Measurements from ENCODE around the gene IDH2.
"Not testable (repeated sequence)": the region's sequence is repeated elsewhere in the genome, so short reads cannot be mapped to it uniquely, and the experiment has no call there.

Gene IDH2

DNA sequence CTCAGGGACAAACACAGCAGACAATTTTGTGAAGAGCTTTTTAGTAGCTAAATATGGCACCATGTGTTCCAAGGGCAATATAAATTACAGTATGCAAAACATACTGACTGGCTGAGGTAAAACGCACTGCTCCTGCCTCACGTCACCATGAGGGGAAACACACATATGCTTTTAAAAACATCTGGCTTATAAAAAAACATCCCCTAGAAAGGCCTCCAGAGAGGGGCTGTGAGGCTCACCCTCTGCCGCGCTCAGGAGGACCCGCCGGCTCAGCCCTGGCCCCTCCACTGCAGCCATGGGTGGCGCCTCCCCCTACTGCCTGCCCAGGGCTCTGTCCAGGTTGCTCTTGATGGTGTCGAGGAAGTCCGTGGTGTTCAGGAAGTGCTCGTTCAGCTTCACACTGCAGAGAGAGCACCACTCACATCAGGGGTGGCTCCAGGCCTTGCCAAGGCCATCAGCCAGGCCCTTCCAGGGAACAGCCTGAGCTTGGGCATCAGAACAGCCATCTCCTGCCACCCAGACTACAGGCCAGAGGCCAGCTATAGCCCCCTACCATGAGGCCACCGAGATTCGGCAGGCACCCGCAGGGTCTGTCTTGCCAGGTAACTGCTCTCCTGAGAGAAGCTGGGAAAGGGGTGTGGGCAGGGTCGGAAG lies 18.2 kb downstream of the IDH2 start:
- DNase-seq = no peak

DNA sequence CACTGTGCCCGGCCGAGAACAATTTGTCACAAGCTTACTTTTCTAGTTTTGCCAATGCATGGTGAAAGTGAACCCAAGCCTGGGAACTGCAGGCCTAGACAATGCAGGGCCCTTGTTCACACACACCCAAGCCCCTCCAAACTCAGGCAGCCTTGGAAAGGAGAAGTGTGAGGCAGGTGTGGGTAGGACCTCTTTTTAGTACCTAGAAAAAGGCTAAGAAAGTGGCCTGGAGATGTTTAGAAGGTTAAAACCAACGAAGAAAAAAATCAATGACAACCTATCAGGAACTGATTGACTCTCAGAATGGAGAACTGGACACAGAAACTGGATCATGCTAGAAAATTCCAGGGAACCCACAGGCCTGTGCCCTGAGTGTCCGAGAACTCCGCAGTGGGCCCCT lies 18.8 kb downstream of the IDH2 start:
- no peak for DNase-seq

DNA sequence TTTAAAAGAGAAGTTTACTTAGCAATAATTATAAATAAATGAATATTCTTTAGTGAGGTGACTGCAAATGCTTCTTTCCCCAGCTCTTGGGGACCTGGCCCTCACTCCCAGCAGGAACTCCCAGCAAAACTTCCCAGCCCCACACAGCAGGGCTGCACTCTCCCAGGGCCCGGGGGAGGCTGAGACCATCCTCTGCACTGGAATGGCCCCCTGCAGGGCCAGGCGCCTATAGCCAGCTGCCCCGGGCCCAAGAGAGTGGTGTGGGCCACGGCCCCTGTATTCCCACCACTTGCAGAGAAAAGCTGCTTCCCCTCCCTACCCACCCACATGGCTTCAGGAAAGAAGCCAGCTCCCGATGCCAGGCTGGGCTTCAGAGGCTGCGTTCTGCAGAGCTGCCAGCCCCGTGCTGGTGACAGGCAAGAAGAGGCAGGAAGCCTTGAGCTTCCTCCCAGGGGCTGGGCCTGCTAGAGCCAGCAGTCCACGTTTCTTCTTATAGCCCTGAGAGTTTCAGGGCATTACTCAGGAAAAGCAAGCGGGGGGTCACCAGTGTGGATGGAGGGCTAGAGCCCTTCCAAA lies 20.0 kb downstream of the IDH2 start:
- no peak for DNase-seq

DNA sequence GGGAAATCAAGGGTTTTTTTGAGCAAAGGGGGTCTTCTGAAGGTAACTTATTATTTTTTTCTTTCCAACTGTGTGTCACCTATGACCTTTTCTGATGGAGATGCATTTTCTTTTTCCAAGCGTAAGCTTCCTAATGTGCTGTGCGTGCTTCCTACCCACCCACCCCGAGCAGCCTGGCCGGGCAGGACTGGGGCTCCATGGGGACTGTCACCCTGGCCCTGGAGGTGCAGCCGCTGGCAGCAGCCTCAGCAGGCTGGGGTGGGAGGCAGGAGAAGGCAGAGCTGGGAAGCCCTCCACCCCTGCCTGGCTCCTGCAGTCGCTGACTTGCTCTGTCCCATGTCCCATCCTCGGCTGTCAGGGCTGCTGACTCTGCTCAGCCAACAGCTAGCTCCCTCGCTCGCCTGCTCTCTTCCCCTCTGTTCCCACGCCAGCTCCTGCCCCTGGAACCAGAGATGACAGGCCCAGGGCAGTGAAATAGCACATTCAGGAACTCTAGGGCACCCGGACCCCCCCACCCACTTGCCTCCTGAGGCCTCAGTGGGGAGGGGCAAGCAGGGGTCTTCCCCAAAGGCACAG lies 21.4 kb downstream of the IDH2 start:
- no peak for DNase-seq

DNA sequence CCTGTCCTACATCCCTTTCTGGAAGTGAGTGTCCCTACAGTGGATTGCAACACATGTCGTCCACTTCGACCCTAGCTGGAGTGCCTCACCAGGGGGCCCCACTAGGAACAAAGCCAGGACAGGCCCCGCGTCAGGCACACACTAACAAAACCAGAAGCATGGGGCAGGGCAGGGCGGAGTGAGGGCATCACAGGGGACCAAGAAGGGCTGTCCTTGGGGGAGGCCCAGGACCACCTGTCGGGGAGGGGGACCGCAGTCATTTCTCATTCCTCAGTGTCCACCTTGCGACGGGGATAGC lies 21.9 kb downstream of the IDH2 start:
- DNase-seq = no peak

DNA sequence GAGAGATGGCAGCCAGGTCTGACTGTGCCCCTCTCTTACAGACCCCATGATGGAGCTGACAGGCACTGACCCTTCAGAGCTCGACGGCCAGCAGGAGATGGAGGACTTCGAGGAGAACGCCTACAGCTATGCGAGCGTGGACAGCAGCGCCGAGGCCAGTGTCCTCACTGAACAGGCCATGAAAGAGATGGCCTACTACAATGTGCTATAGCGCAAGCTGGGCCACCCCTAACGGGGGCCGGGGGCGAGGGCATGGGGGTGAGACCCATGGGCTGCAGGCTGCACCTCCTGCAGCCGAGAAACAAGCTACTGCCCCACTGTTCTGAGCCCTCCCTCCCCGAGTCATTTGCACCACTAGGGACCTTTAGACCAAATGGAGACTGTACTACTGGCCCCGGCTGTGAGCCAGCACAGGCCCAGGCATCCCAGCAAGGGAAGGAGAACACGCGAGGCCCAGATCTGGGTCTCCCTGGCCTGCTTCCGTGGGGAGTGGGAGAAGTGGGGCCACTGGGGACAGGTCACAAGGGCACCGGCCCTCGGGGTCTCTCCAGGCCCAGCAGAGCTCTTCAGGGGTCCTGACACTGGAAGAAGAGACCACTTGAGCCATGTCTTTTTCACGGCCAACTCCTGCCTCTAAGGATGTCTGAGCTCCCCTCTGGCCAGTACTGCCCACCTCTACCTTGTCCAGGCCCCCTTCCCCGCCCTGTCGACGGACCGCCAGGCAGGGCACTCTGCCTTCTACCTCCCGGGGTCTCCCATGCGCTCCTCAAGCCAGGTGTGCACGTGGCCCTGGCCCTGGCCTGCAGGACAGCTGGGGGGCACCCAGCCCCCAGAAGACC lies 22.4 kb downstream of the IDH2 start:
- no peak for DNase-seq

DNA sequence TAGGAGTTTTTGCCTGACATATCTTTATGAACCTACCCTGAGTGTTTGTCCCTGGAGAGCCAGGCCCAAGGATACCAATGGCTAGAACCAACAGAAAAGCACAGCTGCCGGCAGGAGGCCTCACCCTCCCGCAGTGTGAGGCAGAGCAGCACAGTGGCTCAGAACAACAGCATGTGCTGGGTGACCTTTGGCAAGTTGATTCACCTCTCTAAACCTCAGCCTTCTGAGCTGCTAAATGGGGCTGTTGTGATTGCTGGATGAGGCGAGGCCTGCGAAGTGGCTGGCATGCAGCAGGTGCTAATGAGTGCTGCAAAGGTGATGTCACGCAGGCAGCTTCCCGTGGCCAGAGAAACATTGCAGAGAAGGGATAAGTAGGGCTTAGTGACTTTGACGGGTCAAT lies 23.3 kb downstream of the IDH2 start:
- no peak for DNase-seq

DNA sequence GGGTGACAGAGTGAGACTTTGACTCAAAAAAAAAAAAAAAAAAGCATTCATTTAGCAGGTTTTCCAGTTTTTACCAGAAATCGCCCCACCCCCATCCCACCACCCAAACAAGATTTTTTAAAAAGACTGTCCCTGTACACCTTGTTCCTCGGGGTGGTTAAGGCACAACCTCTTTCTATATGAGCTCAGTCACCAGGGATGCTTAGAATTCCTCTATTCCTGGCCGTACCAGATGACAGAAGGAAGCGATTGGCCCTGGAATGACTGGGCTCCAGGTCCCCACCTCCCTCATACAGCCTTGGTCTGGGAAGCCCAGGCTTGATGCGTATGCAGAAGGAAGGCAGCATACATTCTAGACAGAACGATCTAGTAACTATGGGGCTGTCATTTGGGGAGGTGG lies 25.6 kb downstream of the IDH2 start:
- DNase-seq = no peak

DNA sequence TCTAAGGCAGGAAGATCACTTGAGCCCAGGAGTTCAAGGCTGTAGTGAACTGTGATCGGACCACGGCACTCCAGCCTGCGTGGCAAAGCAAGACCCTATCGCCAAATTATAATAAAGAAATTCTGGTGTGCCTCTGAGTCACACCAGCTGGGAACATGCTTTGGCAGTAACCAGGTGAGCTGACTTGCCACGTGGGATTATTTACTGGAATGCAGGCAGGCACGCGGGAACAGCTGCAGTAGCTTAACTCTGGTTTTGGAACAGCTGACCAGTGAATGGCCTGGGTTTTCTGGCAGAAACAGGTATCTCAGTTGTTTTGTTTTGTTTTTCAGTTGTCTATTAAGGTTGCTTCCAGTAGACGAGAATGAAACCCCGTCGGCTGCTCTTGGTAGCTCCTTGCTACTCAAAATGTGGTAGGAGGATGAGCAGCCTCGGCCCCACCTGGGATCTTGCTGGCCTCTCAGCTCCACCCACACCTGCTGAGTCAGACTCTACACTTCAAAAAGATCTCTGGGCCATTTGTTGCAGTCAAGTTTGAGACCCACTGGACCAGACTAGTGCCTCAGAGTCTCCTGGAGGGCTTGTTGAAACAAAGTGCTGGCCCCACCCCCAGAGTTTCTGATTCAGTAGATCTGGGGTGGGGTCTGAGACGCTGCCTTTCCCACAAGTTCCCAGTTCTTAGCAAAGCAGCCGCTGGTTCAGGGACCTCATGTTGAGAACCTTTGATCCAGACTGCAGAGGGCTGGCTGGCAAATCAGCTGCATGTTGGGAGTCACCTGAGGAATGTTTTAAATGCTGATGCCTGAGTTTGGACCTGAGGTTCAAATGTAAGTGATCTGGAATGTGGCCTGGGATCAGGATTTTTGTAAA lies 26.6 kb downstream of the IDH2 start:
- DNase-seq = no peak

DNA sequence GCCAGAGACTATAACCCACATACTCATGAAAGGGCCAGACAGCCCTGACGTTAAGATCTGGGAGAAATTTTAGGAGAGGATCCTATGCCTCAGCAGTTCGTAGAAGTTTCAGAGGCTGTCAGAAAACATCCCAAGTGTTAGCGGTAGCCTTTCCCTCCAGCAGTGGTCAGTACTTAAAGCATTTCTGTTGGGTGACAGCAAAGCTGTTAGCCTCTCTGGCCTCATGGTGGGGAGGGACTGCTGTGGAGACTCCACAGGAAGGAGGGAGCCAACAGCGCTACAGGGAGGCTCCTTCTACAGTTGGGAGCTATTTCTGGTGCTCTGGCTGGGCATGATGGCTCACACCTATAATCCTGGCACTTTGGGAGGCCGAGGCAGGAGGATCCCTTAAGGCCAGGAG lies 27.4 kb downstream of the IDH2 start:
- DNase-seq = no peak

DNA sequence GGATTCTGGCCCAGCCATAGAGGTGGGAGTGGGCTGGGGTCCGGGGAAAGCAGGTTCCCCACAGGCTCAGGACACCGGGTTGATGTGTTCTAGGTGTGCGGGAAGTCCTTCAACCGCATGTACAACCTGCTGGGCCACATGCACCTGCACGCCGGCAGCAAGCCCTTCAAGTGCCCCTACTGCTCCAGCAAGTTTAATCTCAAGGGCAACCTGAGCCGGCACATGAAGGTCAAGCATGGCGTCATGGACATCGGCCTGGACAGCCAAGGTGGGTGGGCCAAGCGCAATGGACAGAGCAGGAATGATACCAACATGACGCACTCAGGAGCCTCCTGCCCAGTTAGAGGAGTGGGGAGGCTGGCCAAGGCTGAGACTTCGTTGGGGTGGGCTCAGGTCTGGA lies 28.2 kb downstream of the IDH2 start:
- DNase-seq = no peak

DNA sequence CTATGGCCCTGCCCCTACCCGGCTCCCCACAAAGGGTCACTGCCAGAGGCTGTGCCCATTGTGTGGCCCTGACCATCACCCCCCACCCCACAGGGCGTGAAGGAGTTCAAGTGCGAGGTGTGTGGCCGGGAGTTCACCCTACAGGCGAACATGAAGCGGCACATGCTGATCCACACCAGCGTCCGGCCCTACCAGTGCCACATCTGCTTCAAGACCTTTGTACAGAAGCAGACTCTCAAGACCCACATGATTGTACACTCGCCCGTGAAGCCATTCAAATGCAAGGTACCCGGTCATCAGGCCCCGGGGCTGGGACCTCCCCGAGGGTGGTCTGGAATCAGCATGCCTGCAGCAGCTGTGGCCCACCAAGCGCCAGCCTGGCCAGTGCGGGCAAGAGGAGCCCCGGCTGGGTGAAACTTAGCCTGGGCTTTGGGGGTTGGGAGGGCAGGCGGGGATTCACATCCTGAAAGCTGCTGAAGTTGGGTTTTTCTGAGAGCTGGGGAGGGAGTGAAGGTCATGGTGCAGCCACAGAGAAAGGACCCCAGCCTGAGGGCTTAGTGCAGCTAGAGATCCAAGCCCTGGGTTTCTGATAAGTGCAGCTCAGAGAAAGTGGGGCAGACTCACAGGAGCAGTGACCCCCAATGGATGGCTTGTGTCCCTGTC lies 29.2 kb downstream of the IDH2 start:
- DNase-seq = no peak

DNA sequence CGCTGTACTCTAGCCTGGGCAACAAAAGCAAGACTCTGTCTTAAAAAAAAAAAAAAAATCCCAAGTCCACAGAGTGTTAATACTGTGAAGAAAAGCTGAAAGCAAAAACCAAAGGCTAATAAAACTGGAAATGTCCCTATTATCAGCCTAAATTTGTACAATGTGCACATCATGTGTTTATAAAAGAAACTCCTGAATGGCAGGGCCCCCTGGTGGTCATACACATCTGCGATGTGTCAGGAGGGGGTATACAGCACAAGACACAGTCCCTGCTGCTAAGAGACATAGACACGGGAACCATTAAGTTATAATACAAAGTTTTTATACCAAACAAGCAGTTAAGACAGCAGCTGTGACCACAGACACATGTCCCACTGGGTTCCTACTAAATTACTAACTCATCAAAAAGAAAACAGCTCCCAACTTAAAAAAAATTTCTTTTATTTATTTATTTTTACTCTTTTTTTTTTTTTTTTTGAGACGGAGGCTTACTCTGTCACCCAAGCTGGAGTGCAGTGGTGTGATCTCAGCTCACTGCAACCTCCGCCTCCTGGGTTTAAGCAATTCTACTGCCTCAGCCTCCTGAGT lies 31.0 kb downstream of the IDH2 start:
- DNase-seq = peak; percentile 56 to 71 (median 67)

DNA sequence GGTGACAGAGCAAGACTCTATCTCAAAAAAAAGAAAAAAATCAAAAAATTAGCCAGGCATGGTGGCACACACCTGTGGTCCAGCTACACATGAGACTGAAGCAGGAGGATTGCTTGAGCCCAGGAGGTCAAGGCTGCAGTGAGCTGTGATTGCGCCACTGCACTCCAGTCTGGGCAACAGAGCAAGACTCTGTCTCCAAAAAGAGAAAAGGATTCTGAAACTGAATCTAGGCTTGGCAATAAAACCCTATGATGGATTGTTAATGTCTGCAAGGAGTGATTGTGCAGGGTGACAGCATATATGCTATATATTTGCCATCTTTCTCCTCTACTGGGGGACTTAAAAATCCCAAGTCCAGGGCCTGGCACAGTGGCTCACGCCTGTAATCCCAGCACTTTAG lies 31.6 kb downstream of the IDH2 start:
- not testable (repeated sequence) for DNase-seq

DNA sequence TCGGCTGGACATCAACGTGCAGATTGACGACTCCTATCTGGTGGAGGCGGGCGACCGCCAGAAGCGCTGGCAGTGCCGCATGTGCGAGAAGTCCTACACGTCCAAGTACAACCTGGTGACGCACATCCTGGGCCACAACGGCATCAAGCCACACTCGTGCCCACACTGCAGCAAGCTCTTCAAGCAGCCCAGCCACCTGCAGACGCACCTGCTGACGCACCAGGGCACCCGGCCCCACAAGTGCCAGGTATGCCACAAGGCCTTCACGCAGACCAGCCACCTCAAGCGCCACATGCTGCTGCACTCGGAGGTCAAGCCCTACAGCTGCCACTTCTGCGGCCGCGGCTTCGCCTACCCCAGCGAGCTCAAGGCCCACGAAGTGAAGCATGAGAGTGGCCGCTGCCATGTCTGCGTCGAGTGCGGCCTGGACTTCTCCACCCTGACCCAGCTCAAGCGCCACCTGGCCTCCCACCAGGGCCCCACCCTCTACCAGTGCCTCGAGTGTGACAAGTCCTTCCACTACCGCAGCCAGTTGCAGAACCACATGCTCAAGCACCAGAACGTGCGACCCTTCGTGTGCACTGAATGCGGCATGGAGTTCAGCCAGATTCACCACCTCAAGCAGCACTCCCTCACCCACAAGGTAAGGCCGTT lies 34.2 kb downstream of the IDH2 start:
- no peak for DNase-seq

DNA sequence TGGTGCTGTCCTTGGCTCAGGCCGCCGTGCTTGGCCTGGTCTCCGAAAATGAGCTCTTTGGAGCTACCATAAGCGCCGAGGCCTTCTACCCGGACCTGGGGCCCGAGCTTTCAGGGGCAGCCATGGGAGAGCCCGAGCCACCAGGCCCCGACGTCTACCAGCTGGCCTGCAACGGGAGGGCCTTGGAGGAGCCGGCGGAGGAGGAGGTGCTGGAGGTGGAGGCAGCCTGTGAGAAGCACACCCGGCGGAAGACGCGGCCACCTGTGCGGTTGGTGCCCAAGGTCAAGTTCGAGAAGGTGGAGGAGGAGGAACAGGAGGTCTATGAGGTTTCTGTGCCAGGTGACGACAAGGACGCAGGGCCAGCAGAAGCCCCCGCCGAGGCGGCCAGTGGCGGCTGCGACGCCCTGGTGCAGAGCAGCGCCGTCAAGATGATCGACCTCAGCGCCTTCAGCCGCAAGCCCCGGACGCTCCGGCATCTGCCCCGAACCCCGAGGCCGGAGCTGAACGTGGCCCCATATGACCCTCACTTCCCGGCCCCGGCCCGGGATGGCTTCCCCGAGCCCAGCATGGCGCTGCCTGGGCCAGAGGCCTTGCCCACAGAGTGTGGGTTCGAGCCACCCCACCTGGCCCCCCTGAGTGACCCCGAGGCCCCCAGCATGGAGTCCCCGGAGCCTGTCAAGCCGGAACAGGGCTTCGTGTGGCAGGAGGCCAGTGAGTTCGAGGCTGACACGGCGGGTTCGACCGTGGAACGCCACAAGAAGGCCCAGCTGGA lies 34.9 kb downstream of the IDH2 start:
- DNase-seq = no peak

DNA sequence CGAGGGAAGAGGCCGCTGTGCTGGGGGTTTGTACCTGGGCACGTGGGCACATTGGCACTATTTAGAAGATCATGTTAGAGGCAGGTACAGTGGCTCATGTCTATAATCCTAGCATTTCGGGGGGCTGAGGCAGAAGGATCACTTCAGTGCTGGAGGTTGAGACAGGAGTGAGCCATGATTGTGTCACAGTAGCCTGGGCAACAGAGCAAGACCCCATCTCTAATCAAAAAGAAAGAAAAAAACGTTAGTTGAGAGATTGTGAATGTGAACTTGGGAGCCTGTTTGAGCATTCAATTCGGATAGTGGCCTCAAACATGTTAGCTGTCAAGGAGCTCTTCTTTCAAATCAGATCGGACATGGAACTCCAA lies 36.6 kb downstream of the IDH2 start:
- no peak for DNase-seq

DNA sequence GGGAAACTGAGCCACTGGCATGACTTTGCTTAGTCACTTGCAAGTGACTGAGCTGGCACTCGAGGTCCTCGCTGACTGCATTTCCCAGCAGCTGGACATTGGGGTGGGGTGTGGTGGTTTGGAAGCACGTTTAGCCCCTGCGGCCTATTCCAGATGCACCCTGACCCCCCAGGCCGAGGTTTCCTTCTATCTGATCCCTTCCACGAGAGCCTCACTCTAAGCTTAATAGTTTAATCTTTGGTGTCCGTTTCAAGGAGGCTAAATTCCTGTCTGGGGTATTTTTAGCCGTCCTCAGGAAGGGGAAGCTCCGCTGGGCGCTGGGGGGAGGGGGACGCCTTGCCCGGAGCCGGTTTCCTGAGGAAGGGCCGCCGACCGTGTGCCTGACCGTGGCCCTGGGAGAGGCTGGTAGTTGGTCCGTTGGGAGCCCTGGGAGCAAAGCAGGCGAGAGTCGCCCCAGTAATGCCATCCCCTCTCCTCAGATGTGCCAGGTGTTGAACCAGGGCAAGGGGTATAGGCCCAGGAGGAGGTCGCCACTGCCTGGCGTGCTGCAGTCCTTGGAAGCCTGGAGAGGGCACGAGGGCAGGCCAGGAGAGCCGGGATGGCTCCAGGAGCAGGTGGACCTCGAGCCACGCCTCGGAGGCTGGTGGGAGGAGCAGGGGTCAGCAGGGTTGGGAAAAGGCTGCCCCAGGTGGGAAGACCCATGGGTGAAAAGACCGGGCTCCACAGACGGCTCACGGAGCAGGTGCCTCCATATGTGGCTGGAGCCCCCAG lies 37.2 kb downstream of the IDH2 start:
- DNase-seq = no peak

DNA sequence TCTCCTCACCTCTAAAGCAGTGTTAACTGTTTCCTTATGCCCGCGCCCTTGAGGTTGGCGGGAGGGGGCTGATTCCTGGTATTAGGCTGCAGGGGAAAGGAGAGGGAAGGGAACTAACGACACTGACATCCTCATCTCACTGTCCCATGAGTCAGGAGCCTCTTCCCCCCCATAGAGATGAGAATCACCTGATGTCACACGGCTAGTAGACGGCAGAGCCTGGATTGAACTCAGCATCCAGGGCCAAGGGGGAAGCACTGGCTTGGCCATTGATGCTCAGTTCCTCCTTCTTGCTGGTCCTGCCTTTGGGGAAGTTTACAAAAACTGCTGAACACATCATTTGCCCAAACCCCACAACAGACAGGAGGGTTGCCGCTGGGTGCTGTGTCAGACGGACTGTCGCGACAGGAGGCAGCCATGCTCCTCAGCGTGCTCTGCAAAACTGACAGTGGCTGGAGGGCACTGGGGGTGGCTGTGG lies 38.5 kb downstream of the IDH2 start:
- no peak for DNase-seq
